HepG2 (cell line): ENCODE results near the gene SMIM11.

Experiments
- EP300 ChIP-seq, 3 experiments: sonication (generic) in 1 of 3; formaldehyde crosslinking in 1 of 3; IDR thresholded peaks; 2 replicates each; pipeline versions ENCODE4 v1.5.1 to v1.6.1; 2011 to 2020; ENCODE audit warnings: low read depth in 2 of 3, low read length in 2 of 3, borderline replicate concordance in 1 of 3, improper control_type of control experiment in 1 of 3, mild to moderate bottlenecking in 1 of 3, missing genetic modification reagents in 1 of 3, moderate library complexity in 1 of 3
- EZH2 ChIP-seq: conservative IDR thresholded peaks from 2 replicates; pipeline ENCODE4 v1.6.1; 2012; ENCODE audit warnings: mild to moderate bottlenecking, low read depth, low read length, moderate library complexity
- RAD51 ChIP-seq: fragments of 450-650 bp; IDR thresholded peaks from 2 replicates; pipeline ENCODE4 v1.6.1; 2016; ENCODE audit warnings: borderline replicate concordance
- RXRA ChIP-seq: sonication (generic); formaldehyde crosslinking; IDR thresholded peaks from 2 replicates; pipeline ENCODE4 v1.5.1; 2020; ENCODE audit warnings: missing genetic modification reagents
- SIN3A ChIP-seq: IDR thresholded peaks from 2 replicates; pipeline ENCODE4 v1.6.1; 2011; ENCODE audit warnings: low read depth, mild to moderate bottlenecking, control low read depth, low read length, borderline replicate concordance
- STAG1 ChIP-seq: sonication (generic); formaldehyde crosslinking; IDR thresholded peaks from 2 replicates; pipeline ENCODE4 v1.4.0; 2020; ENCODE audit warnings: missing genetic modification reagents
- TF ChIP-seq, protein P1 (sequence below): conservative IDR thresholded peaks from 2 replicates; pipeline ENCODE4 v1.6.1; 2018; ENCODE audit warnings: missing genetic modification reagents
- TF ChIP-seq, protein P2 (sequence below): sonication (generic); formaldehyde crosslinking; IDR thresholded peaks from 2 replicates; pipeline ENCODE4 v1.9.0; 2022; ENCODE audit warnings: missing genetic modification reagents, mild to moderate bottlenecking, borderline replicate concordance
- TF ChIP-seq, protein P3 (sequence below), 2 experiments: IDR thresholded peaks; 2 replicates each; pipeline ENCODE4 v1.6.1; 2011 to 2012; ENCODE audit warnings: low read length in 2 of 2, borderline replicate concordance in 1 of 2, low read depth in 1 of 2, mild to moderate bottlenecking in 1 of 2, moderate library complexity in 1 of 2
- TF ChIP-seq, protein P4 (sequence below): sonication (generic); formaldehyde crosslinking; IDR thresholded peaks from 2 replicates; pipeline ENCODE4 v1.9.0; 2021; ENCODE audit warnings: missing genetic modification reagents, borderline replicate concordance

DNA sequence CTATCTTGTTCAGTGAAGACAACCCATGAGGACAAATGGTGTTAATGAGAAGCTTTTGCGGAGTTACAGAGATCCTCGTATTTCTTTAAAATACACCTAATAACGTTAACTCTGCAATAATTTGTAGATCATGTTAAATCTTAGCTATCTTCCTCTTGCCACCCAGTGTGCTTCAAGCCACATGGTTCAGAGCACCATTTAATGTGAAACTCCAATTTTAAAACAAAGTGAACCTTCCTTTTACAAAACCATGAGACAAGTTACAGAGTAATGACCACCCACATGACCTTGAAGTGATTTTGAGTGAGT lies 13.2 kb upstream of the SMIM11 start:
- TF ChIP-seq, protein P1, sequence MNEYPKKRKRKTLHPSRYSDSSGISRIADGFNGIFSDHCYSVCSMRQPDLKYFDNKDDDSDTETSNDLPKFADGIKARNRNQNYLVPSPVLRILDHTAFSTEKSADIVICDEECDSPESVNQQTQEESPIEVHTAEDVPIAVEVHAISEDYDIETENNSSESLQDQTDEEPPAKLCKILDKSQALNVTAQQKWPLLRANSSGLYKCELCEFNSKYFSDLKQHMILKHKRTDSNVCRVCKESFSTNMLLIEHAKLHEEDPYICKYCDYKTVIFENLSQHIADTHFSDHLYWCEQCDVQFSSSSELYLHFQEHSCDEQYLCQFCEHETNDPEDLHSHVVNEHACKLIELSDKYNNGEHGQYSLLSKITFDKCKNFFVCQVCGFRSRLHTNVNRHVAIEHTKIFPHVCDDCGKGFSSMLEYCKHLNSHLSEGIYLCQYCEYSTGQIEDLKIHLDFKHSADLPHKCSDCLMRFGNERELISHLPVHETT (CRISPR knock-in tag): no peak
- TF ChIP-seq STAG1 (CRISPR knock-in tag): no peak
- no peak for TF ChIP-seq SIN3A
- no peak for TF ChIP-seq RAD51
- no peak for TF ChIP-seq RXRA (CRISPR knock-in tag)
- no peak for TF ChIP-seq EP300 (IDR thresholded peaks at IDR 0.05; ENCODE audit: low read depth in 2 of 2, low read length in 2 of 2)
- TF ChIP-seq EP300 (CRISPR knock-in tag; IDR thresholded peaks at IDR 0.05; ENCODE audit: borderline replicate concordance): no peak
- TF ChIP-seq, protein P2, sequence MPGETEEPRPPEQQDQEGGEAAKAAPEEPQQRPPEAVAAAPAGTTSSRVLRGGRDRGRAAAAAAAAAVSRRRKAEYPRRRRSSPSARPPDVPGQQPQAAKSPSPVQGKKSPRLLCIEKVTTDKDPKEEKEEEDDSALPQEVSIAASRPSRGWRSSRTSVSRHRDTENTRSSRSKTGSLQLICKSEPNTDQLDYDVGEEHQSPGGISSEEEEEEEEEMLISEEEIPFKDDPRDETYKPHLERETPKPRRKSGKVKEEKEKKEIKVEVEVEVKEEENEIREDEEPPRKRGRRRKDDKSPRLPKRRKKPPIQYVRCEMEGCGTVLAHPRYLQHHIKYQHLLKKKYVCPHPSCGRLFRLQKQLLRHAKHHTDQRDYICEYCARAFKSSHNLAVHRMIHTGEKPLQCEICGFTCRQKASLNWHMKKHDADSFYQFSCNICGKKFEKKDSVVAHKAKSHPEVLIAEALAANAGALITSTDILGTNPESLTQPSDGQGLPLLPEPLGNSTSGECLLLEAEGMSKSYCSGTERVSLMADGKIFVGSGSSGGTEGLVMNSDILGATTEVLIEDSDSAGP (CRISPR knock-in tag): no peak
- TF ChIP-seq, protein P3, sequence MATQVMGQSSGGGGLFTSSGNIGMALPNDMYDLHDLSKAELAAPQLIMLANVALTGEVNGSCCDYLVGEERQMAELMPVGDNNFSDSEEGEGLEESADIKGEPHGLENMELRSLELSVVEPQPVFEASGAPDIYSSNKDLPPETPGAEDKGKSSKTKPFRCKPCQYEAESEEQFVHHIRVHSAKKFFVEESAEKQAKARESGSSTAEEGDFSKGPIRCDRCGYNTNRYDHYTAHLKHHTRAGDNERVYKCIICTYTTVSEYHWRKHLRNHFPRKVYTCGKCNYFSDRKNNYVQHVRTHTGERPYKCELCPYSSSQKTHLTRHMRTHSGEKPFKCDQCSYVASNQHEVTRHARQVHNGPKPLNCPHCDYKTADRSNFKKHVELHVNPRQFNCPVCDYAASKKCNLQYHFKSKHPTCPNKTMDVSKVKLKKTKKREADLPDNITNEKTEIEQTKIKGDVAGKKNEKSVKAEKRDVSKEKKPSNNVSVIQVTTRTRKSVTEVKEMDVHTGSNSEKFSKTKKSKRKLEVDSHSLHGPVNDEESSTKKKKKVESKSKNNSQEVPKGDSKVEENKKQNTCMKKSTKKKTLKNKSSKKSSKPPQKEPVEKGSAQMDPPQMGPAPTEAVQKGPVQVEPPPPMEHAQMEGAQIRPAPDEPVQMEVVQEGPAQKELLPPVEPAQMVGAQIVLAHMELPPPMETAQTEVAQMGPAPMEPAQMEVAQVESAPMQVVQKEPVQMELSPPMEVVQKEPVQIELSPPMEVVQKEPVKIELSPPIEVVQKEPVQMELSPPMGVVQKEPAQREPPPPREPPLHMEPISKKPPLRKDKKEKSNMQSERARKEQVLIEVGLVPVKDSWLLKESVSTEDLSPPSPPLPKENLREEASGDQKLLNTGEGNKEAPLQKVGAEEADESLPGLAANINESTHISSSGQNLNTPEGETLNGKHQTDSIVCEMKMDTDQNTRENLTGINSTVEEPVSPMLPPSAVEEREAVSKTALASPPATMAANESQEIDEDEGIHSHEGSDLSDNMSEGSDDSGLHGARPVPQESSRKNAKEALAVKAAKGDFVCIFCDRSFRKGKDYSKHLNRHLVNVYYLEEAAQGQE (IDR thresholded peaks at IDR 0.05; ENCODE audit: borderline replicate concordance in 1 of 2, low read depth in 1 of 2, low read length in 2 of 2): no peak
- no peak for TF ChIP-seq EZH2
- TF ChIP-seq, protein P4, sequence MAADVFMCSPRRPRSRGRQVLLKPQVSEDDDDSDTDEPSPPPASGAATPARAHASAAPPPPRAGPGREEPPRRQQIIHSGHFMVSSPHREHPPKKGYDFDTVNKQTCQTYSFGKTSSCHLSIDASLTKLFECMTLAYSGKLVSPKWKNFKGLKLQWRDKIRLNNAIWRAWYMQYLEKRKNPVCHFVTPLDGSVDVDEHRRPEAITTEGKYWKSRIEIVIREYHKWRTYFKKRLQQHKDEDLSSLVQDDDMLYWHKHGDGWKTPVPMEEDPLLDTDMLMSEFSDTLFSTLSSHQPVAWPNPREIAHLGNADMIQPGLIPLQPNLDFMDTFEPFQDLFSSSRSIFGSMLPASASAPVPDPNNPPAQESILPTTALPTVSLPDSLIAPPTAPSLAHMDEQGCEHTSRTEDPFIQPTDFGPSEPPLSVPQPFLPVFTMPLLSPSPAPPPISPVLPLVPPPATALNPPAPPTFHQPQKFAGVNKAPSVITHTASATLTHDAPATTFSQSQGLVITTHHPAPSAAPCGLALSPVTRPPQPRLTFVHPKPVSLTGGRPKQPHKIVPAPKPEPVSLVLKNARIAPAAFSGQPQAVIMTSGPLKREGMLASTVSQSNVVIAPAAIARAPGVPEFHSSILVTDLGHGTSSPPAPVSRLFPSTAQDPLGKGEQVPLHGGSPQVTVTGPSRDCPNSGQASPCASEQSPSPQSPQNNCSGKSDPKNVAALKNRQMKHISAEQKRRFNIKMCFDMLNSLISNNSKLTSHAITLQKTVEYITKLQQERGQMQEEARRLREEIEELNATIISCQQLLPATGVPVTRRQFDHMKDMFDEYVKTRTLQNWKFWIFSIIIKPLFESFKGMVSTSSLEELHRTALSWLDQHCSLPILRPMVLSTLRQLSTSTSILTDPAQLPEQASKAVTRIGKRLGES (CRISPR knock-in tag): no peak
